GM18505 (cell line): ENCODE results near the gene RFTN1.

Source experiments
- ATAC-seq: cut with Tn5 transposase; IDR thresholded peaks from one replicate; pipeline ENCODE4 v1.9.1; 2021; ENCODE audit not compliant: unreplicated experiment
- POLR2A ChIP-seq: IDR thresholded peaks from 4 replicates; pipeline ENCODE4 v1.6.1; 2011; ENCODE audit warnings: borderline replicate concordance; ENCODE audit not compliant: insufficient read depth, insufficient read length; ENCODE audit errors: extremely low read depth

Gene RFTN1

GRCh38 chr3:16338999-16339398 is 174.5 kb downstream of the RFTN1 start:
- peak; percentile 51 for ATAC-seq

DNA sequence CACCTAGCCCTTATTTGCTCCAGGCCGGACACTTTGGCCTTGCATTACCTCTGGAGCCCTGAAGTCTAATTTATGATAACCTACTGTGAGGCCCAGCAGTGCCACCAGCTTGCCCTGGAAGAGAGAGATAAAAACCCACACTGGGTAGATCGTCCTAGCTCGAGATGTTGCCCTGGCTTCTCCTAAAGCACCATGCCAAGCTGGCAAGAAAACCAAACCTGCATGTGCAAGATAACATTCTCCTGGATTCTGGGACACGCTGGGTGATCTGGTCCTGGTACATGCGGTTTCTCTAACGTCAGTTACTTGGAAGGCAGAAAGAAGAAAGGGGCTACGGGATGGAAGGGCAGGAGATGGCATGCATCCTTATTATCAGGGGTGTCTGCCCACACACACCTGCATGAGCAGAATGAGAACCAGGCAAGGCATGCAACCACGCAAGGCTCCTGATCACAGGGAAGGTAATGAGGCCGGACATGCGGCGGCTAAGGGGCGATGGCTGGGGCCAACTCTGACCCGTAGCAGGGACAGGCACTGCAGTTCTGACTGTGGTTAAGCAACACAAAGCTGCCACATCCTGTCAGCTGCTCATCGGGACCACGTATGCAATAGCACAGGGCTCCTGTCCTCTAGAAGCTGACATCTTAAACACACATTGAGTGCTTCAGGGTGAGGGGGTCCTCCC is 175.5 kb downstream of the RFTN1 start:
- ATAC-seq = peak; percentile 62
- TF ChIP-seq POLR2A = no peak

More at GRCh38 chr3:16338999-16339398, 174.5 kb downstream of the RFTN1 start:
- TF ChIP-seq POLR2A = no peak

DNA sequence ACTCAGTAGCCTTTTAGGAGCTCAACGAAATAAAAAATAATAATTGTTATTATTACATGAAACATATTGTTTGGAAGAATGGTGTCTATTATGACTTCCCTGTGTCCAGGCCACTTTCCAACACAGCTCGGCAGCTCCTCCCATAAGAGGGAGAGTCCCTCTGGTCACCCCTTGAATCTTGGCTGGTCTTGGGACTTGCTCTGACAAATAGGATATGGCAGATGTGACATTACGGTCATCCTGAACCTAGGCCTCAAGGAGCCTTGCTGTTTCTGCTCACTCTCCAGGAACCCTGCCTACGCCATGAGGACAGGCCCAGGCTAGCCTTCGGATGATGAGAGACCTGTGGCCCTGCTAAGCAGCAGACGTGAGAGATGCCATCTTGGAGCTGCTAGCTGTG is 176.7 kb downstream of the RFTN1 start:
- ATAC-seq = no peak
- TF ChIP-seq POLR2A = no peak

DNA sequence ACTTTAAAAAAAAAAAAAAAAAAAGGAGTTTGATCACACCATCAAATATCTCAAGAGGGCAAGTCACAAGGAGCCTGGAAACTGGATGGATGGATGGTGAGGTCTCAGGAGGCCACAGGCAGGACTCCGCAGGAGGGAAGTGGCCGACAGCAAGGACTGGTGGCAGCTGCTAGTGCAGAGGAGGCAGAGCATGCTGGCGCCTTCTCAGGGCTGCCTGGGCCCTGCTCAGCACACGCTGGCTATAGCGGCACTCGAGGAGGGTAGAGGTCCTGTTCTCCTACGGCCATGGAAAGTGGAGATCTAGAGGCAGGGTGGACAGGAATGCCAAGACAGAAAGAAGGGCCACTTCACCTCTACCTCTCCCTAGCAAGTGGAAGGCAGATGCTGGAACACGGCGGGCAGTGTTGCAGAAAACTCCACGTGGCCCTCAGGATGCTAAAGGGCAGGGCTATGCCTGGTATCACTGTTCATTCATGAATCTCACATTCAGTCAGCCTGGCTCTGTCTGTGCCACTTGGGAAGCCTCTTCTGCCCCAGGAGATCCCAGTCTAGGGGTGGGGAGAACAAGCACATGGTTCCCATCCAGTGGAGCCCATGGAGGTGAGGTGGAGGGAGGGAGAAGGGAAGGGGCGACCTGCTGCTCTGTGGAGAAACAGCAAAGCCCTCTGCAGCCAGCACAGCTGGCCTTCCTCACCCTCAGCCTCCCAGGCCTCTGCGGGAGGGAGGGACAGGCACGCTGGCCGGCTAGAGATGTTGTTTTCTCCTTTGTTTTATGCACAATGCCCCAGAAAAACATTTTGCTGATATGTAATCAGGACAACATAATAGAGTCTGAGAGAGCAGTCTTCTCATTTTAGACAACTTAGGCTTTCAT is 177.5 kb downstream of the RFTN1 start:
- TF ChIP-seq POLR2A = no peak
- no peak for ATAC-seq

GRCh38 chr3:16335333-16335732 is 178.2 kb downstream of the RFTN1 start:
- TF ChIP-seq POLR2A = no peak
- no peak for ATAC-seq

DNA sequence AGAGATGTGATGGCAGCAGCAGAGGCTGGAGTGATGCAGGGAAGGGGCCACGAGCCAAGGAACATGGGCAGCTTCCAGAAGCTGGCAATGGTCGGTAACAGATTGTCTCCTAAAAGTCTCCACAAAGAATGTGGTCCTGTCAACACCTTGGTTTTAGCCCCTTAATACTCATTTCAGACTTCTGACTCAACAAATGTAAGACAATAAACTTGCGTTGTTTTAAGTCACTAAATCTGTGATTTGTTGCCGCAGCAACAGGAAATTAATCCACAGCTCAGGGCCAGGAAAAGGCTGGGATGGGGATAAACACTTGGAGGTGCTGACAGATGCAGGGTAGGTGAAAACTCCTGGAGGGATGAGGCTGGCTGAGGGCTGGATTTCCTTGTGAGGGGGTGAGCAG is 178.6 kb downstream of the RFTN1 start:
- ATAC-seq = no peak
- TF ChIP-seq POLR2A = no peak

DNA sequence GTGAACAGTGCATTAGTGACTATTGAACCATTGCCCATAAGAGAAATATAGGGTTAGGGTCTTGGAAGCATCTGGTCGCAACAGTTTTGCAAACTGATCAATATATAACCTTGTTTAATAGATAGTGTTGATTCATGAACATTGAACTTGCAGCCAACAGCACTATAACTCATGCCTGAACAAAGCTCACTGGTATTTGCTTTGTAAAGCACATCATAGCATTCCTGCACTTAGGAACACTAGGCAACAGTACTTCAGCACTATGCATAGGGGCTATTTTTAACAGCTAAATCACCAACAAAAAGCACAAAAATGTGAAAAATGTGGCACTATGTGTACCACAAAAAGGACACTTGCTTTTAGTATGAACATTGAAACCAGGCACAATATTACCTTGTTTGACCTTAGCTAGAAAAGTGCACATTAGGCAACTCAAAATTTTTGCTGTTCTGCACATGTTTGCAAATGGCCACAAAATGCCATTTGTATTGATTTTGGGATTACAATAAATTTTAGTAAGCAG is 180.5 kb downstream of the RFTN1 start:
- no peak for TF ChIP-seq POLR2A
- no peak for ATAC-seq

DNA sequence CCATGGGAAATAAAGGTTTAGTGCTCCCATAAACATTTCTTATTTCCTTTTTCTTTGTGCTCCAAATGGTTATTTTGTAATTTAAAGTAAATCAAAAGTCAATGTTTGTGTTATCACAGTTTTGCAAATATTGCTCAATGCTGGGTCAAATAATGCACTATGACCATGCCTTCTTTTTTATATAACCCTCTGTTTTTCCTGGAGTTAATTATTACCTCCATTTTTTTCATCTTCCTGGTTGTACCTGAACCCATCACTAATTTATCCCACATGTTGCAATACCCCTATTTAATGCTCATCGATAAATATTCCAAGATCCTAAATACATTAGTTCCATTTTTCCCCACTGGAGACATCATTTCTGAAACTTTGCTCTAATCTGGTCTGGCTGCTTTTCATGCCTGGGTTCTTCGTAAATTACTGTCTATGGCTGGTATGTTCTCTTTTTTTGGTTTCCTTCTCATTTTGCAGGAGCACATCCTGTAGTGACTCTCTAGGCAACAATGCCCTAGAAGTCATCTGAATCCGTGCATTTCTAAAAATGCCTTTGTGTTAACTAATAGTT is 182.1 kb downstream of the RFTN1 start:
- ATAC-seq = no peak
- TF ChIP-seq POLR2A = no peak

DNA sequence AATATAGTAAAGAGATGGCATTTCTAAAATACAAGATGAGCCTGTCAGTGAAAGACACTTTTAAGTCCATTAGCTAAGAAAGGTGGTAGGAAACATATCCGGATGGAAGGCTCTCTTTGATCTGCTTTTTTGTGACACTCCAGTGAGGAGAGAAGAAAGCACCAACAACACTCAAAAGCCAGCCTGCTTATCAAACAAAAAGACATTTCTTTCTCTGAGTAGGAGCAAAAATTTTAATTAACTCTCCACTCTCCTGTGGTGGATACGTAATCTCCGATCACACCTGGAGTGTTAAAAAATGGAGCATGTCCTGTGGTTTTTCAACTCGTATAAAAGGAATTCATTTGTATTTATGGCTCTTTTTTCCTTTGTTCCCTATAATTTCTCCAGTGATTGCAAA is 183.1 kb downstream of the RFTN1 start:
- ATAC-seq = no peak
- no peak for TF ChIP-seq POLR2A

DNA sequence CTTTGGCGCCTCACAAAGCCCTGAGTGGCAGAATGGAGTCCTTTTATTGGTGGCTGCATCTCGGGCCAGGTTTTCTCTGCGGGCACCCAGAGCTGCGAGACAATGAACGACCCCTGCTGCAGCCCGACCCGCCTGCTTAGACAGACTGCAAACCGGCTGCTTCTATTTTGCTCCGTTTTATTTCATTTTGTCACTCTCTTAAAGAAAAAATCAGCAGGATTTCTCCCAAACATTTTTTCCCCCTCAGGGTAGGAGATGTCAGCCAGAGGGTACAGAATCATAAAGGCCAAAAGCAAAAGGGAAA is 183.7 kb downstream of the RFTN1 start:
- ATAC-seq = no peak
- TF ChIP-seq POLR2A = no peak

DNA sequence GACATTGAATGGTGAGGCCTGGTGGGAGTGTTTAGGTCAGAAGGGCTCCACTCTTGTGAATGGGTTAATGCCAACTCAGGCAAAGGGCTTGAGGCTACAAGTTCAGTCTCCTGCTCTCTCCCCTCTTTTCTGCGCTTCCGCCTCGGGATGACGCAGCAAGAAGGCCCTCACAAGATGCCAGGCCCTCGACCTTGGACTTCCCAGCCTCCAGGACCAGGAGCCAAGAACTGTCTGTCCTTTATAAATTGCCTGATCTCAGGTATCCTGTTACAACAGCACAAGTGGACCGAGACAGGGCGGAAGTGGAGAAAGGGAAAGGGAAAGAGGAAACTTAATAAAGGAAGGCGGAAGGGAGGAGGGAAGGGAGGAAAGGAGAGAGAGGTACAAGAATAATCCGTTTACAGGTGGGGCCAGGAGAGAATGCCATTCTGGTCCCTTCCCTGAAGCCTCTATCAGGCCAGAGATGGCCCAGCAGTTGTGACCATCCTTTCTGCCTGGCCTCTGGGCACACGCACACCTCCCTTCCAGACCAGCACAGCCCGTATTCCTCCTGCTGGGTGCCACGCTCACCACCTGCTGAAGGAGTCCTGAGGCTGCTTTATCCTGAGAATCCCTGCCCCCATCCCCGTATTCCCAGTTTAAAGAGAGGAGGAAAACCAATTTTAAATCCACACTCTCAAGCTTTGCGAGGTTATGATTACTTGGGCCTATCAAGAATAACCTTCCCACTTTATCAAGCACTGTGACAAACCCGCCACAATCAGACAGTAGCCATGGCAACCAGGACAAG is 184.3 kb downstream of the RFTN1 start:
- no peak for ATAC-seq
- TF ChIP-seq POLR2A = no peak

DNA sequence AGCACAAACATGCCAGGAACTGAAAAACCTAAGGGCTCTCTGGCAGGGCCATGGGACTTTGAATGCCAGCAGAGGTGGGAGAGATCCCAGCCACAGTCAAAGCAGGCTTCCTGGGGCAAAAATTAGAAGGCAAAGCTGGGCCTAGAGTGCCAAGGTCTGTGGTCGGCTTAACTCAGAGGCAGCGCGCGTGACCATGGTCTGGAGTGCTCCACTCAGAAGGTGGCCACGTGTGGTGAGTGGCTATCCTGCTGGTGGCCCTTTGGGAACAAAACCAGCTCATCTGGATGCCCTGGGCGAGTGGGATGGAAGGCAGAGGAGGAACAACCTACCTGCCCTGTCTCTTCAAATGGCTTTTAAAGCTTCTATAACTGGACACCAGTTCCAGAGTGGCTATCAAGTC is 185.4 kb downstream of the RFTN1 start:
- no peak for ATAC-seq
- TF ChIP-seq POLR2A = no peak
